ENCODE measurements around the gene AIM2. TPM values are rescaled to one million over a fixed set of nuclear protein-coding genes. Genes with fewer than 3 reads are reported as not detected.
"Not testable (repeated sequence)": the region's sequence is repeated elsewhere in the genome, so short reads cannot be mapped to it uniquely, and the experiment has no call there.

Gene AIM2
- total RNA-seq, 4 donors from 2014 or later: not detected

DNA sequence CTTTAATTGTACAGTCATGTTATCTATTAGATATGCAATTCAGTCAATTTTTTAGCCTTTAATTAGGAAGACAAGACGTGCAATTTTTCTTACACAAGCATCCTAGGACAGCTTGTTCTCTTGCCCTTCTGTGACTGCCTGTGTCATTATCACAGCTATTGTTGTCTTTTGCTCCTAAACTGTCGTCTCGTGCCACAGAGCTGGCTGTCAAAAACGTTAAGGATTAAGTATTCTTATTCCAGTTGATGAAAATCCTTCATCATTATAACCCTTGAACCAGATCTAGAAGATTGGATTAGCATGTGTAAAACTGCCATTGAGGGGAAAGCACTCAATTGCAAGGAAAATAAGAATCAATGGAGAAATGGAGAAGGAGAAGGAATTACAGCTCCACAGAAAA lies 43.8 kb upstream of the AIM2 start:
- no peaks in the 10 kb centered on the region for H3K9me3 ChIP-seq
- no peak overlapping the region for H3K4me3 ChIP-seq
- in situ Hi-C loops (cut with MboI; ENCODE audit: low sequenced_read_pairs in 4 of 4) (no loop called here), intact Hi-C loops (cut with DNase I; ENCODE audit: low total_unique reads) (no loop called here)
- H3K4me1 ChIP-seq: no peaks in the 10 kb centered on the region
- no peaks in the 10 kb centered on the region for H3K36me3 ChIP-seq
- no peak for TF ChIP-seq POLR2A (IDR thresholded peaks at IDR 0.05)
- TF ChIP-seq, protein P1, sequence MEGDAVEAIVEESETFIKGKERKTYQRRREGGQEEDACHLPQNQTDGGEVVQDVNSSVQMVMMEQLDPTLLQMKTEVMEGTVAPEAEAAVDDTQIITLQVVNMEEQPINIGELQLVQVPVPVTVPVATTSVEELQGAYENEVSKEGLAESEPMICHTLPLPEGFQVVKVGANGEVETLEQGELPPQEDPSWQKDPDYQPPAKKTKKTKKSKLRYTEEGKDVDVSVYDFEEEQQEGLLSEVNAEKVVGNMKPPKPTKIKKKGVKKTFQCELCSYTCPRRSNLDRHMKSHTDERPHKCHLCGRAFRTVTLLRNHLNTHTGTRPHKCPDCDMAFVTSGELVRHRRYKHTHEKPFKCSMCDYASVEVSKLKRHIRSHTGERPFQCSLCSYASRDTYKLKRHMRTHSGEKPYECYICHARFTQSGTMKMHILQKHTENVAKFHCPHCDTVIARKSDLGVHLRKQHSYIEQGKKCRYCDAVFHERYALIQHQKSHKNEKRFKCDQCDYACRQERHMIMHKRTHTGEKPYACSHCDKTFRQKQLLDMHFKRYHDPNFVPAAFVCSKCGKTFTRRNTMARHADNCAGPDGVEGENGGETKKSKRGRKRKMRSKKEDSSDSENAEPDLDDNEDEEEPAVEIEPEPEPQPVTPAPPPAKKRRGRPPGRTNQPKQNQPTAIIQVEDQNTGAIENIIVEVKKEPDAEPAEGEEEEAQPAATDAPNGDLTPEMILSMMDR (IDR thresholded peaks at IDR 0.05 in 4 of 5, conservative IDR thresholded peaks at IDR 0.05 in 1 of 5): no peak
- DNase-seq: no peak
- H3K27me3 ChIP-seq: no peaks in the 10 kb centered on the region
- ATAC-seq: no peak
- no peak overlapping the region for H3K27ac ChIP-seq

DNA sequence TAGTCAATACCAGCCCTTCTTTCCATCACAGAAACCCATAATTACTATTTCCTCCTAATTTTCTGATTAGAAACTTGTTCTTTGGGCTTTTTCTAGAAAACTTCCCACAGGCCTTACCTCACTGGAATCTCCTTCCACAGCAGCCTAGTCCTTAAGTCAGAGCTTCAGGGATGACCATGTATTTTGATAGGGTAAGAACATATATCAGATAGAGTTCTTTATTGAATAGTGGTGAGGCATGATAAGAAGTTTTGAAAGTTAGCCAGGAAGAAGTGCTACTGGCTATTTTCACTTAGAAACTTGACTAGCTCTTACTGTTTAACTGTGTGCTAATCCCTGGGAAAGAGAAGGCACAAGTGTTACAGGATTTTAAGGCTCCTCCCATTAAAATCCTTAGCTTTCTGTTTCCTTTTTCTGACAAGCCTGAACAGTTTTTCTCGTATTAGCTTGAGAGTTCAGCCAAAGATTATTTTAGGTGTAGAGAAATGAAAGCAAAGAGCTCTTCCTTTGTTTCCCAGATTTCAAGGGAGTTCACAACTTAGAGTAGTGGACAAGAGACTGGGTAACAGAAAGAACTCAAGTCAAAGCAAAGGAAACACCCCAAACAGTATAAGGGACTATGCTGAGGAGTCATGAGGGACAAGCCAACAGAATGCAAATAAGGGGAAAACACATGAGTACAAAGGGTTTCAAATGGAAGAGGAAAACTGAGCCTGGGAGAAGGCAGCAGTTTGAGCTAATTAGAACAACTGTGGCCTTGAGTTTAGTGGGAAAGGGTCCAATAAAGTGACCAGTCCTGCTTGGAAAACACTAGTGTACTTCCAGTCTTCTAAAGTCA lies 37.2 kb upstream of the AIM2 start:
- TF ChIP-seq POLR2A (IDR thresholded peaks at IDR 0.05): no peak
- TF ChIP-seq, protein P1 (IDR thresholded peaks at IDR 0.05 in 4 of 5, conservative IDR thresholded peaks at IDR 0.05 in 1 of 5): no peak
- no peak overlapping the region for H3K4me3 ChIP-seq
- no peaks in the 10 kb centered on the region for H3K9me3 ChIP-seq
- no peaks in the 10 kb centered on the region for H3K36me3 ChIP-seq
- ATAC-seq: no peak
- in situ Hi-C loops (cut with MboI; ENCODE audit: low sequenced_read_pairs in 4 of 4) (no loop called here), intact Hi-C loops (cut with DNase I; ENCODE audit: low total_unique reads) (no loop called here)
- H3K27me3 ChIP-seq: no peaks in the 10 kb centered on the region
- H3K4me1 ChIP-seq: no peaks in the 10 kb centered on the region
- no peak for DNase-seq
- H3K27ac ChIP-seq: no peak overlapping the region

DNA sequence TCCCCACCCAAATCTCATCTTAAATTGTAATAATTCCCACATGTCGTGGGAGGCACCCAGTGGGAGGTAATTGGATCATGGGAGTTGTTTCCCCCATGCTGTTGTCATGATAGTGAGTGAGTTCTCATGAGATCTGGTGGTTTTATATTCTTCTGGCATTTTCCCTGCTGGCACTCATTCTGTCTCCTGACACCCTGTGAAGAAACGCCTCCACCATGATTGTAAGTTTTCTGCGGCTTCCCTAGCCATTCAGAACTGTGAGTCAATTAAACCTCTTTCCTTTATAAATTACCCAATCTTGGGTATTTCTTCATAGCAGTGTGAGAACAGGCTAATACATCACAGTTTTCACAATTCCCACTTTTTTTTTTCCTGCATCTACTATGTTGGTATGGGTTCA lies 26.5 kb upstream of the AIM2 start:
- not testable (repeated sequence) for H3K9me3 ChIP-seq

DNA sequence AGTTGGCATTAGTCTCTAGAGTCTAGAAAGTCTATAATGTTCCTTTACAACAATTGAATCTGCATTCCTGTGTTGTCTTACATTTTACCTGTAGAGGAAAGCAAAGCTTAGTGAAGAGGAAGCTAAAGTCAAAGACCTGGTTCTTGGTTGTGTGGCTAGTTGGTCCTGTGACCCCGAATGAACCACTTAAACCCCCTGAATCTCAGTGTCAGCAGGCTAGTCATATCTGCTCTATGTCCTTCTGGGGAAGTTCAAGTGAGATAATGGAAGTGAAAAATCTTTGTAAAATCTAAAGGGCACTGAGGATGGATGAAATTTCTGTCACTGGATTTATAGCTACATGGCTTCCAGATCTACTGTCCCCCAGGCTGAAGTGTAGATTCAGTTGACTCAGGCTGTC lies 24.0 kb upstream of the AIM2 start:
- no peak overlapping the region for H3K4me3 ChIP-seq
- no peaks in the 10 kb centered on the region for H3K4me1 ChIP-seq
- H3K27ac ChIP-seq: no peak overlapping the region
- ATAC-seq (no peak), DNase-seq (no peak)
- H3K9me3 ChIP-seq: no peaks in the 10 kb centered on the region
- intact Hi-C loops (cut with DNase I; ENCODE audit: low total_unique reads): no loop called here
- H3K36me3 ChIP-seq: no peaks in the 10 kb centered on the region
- no peaks in the 10 kb centered on the region for H3K27me3 ChIP-seq
- TF ChIP-seq POLR2A (IDR thresholded peaks at IDR 0.05): no peak
- TF ChIP-seq, protein P1 (IDR thresholded peaks at IDR 0.05 in 4 of 5, conservative IDR thresholded peaks at IDR 0.05 in 1 of 5): no peak
- in situ Hi-C loops (cut with MboI; ENCODE audit: low sequenced_read_pairs in 4 of 4): no loop called here

More for the DNA sequence above, 26.5 kb upstream of the AIM2 start:
- H3K36me3 ChIP-seq; H3K27me3 ChIP-seq; H3K4me3 ChIP-seq; H3K4me1 ChIP-seq; H3K27ac ChIP-seq; intact Hi-C loops (cut with DNase I; ENCODE audit: low total_unique reads); in situ Hi-C loops (cut with MboI; ENCODE audit: low sequenced_read_pairs in 4 of 4); ATAC-seq; DNase-seq: not testable (repeated sequence)

DNA sequence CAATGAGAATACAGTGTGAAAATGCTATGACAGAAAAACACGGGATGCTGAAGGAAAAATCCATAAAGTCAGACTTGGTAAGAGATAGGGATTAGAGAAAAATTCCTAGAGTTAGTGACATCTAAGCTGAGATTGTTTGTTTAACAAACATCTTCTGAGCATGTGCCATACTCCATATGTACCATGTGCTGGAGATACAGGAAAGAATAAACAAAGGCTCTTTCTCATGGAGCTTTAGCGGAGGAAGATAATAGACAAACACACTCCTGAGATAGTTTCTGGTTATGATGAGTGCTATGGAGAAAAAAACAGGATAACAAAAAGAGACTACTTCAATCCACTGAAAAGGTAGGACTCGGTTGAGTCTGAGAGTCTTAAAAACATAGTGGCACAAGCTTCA lies 22.0 kb upstream of the AIM2 start:
- H3K36me3 ChIP-seq: no peaks in the 10 kb centered on the region
- DNase-seq (no peak), ATAC-seq (no peak)
- no peaks in the 10 kb centered on the region for H3K4me1 ChIP-seq
- in situ Hi-C loops (cut with MboI; ENCODE audit: low sequenced_read_pairs in 4 of 4): no loop called here
- TF ChIP-seq, protein P1 (IDR thresholded peaks at IDR 0.05 in 4 of 5, conservative IDR thresholded peaks at IDR 0.05 in 1 of 5): no peak
- TF ChIP-seq POLR2A (IDR thresholded peaks at IDR 0.05): no peak
- no peaks in the 10 kb centered on the region for H3K27me3 ChIP-seq
- no peak overlapping the region for H3K27ac ChIP-seq
- no peaks in the 10 kb centered on the region for H3K9me3 ChIP-seq
- intact Hi-C loops (cut with DNase I; ENCODE audit: low total_unique reads): no loop called here
- no peak overlapping the region for H3K4me3 ChIP-seq

Measured in gastrocnemius medialis (tissue), 4 donors.